SU-DHL-6 (cell line): ENCODE measurements around the gene DAAM2.

Experiments used
- EZH2phosphoT487 ChIP-seq: fragments of 200-600 bp; sonication (generic), shearing (Covaris generic); conservative IDR thresholded peaks from 2 replicates; pipeline ENCODE4 v1.6.1; 2018; ENCODE audit warnings: mild to moderate bottlenecking, antibody characterized with exemption, low read length, moderate library complexity, mixed read lengths
- TF ChIP-seq, protein P1 (sequence below): fragments of 200-600 bp; sonication (generic); IDR thresholded peaks from one replicate; pipeline ENCODE4 v1.5.1; 2017; ENCODE audit warnings: antibody characterized with exemption, mild to moderate bottlenecking, low read length, moderate library complexity; ENCODE audit not compliant: insufficient read depth, poor library complexity, severe bottlenecking

- TF ChIP-seq, protein P1, sequence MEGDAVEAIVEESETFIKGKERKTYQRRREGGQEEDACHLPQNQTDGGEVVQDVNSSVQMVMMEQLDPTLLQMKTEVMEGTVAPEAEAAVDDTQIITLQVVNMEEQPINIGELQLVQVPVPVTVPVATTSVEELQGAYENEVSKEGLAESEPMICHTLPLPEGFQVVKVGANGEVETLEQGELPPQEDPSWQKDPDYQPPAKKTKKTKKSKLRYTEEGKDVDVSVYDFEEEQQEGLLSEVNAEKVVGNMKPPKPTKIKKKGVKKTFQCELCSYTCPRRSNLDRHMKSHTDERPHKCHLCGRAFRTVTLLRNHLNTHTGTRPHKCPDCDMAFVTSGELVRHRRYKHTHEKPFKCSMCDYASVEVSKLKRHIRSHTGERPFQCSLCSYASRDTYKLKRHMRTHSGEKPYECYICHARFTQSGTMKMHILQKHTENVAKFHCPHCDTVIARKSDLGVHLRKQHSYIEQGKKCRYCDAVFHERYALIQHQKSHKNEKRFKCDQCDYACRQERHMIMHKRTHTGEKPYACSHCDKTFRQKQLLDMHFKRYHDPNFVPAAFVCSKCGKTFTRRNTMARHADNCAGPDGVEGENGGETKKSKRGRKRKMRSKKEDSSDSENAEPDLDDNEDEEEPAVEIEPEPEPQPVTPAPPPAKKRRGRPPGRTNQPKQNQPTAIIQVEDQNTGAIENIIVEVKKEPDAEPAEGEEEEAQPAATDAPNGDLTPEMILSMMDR = no peak
- no peak for TF ChIP-seq EZH2phosphoT487
Measured at GRCh38 chr6:39879535-39879934, 87.4 kb downstream of the DAAM2 start.
